Measurements from ENCODE around the gene ANKRD55. TPM values are rescaled to one million over a fixed set of nuclear protein-coding genes. Genes with fewer than 3 reads are reported as not detected.
"Not testable (repeated sequence)": the region's sequence is repeated elsewhere in the genome, so short reads cannot be mapped to it uniquely, and the experiment has no call there.

Gene ANKRD55
- total RNA-seq, 1 experiment from 2014 or later: not detected

GRCh38 chr5:56246769-56247168 is 13.6 kb upstream of the ANKRD55 start:
- DNase-seq (no peak), ATAC-seq (no peak)
- ChIA-PET POLR2A (ENCODE audit: unreplicated experiment) (no interaction called here), CTCF (interaction anchor here (0.6 kb wide), 1 partner anchor 257 kb away, joined by 7 read pairs; no protein-coding TSS in a partner anchor)
- no TSS peak for BruUV-seq (replicated peaks)
- Histone ChIP-seq H3K27ac (ENCODE audit: low read length) (no peak overlapping the region), H3K9me2 (replicated peaks; ENCODE audit: low read length) (no peaks in the 10 kb centered on the region), H3K36me3 (ENCODE audit: low read depth, low read length) (no peaks in the 10 kb centered on the region), H3K4me1 (ENCODE audit: insufficient read depth, low read length) (no peaks in the 10 kb centered on the region), H3K9me3 (ENCODE audit: low read length) (no peaks in the 10 kb centered on the region), H3K27me3 (ENCODE audit: low read length) (no peaks in the 10 kb centered on the region), H3K79me2 (ENCODE audit: low read length) (no peaks in the 10 kb centered on the region), H4K20me1 (ENCODE audit: low read length) (no peaks in the 10 kb centered on the region), H2AFZ (ENCODE audit: low read length) (no peak overlapping the region), H3K4me3 (ENCODE audit: low read length) (no peak overlapping the region), H3K4me2 (ENCODE audit: low read length) (no peak overlapping the region), H3F3A (ENCODE audit: low read length, unreplicated experiment) (no peaks in the 10 kb centered on the region), H3K9ac (ENCODE audit: low read length) (no peak overlapping the region)
- TF ChIP-seq EZH2 (IDR thresholded peaks at IDR 0.05; ENCODE audit: low read length, unreplicated experiment) (no peak), CTCF (conservative IDR thresholded peaks at IDR 0.05; ENCODE audit: low read depth, low read length) (no peak), EZH2phosphoT487 (IDR thresholded peaks at IDR 0.05; ENCODE audit: borderline replicate concordance, low read length) (no peak)
- intact Hi-C loops (cut with micrococcal nuclease): no loop called here

- no peak overlapping the region for H3K4me3 ChIP-seq (ENCODE audit: low read length)
- H3K9me2 ChIP-seq (replicated peaks; ENCODE audit: low read length): no peaks in the 10 kb centered on the region
- H3K9ac ChIP-seq (ENCODE audit: low read length): no peak overlapping the region
- CTCF ChIA-PET: interaction anchor here (0.6 kb wide), 2 partner anchors 33 to 362 kb away, joined by 5 to 8 read pairs; no protein-coding TSS in a partner anchor
- no peaks in the 10 kb centered on the region for H4K20me1 ChIP-seq (ENCODE audit: low read length)
- no peaks in the 10 kb centered on the region for H3K36me3 ChIP-seq (ENCODE audit: low read depth, low read length)
- ATAC-seq (no peak), DNase-seq (no peak)
- BruUV-seq (replicated peaks): no TSS peak
- no peaks in the 10 kb centered on the region for H3K79me2 ChIP-seq (ENCODE audit: low read length)
- no peaks in the 10 kb centered on the region for H3K9me3 ChIP-seq (ENCODE audit: low read length)
- TF ChIP-seq EZH2phosphoT487 (IDR thresholded peaks at IDR 0.05; ENCODE audit: borderline replicate concordance, low read length) (no peak), CTCF (conservative IDR thresholded peaks at IDR 0.05; ENCODE audit: low read depth, low read length) (no peak), EZH2 (IDR thresholded peaks at IDR 0.05; ENCODE audit: low read length, unreplicated experiment) (no peak)
- H3K27me3 ChIP-seq (ENCODE audit: low read length): no peaks in the 10 kb centered on the region
- H2AFZ ChIP-seq (ENCODE audit: low read length): no peak overlapping the region
- H3K4me1 ChIP-seq (ENCODE audit: insufficient read depth, low read length): no peaks in the 10 kb centered on the region
- H3K4me2 ChIP-seq (ENCODE audit: low read length): no peak overlapping the region
- intact Hi-C loops (cut with micrococcal nuclease): no loop called here
- H3F3A ChIP-seq (ENCODE audit: low read length, unreplicated experiment): no peaks in the 10 kb centered on the region
- H3K27ac ChIP-seq (ENCODE audit: low read length): no peak overlapping the region
- POLR2A ChIA-PET (ENCODE audit: unreplicated experiment): no interaction called here
These were observed 12.4 kb upstream of the ANKRD55 start for GRCh38 chr5:56245481-56245880.

- intact Hi-C loops (cut with micrococcal nuclease): no loop called here
- no peaks in the 10 kb centered on the region for H3K4me1 ChIP-seq (ENCODE audit: insufficient read depth, low read length)
- no peaks in the 10 kb centered on the region for H3K36me3 ChIP-seq (ENCODE audit: low read depth, low read length)
- no peak for TF ChIP-seq EZH2phosphoT487 (IDR thresholded peaks at IDR 0.05; ENCODE audit: borderline replicate concordance, low read length)
- TF ChIP-seq EZH2 (IDR thresholded peaks at IDR 0.05; ENCODE audit: low read length, unreplicated experiment): no peak
- no peak for TF ChIP-seq CTCF (conservative IDR thresholded peaks at IDR 0.05; ENCODE audit: low read depth, low read length)
- POLR2A ChIA-PET (ENCODE audit: unreplicated experiment): no interaction called here
- H3K9me3 ChIP-seq (ENCODE audit: low read length): no peaks in the 10 kb centered on the region
- no peak for ATAC-seq
- H3K9ac ChIP-seq (ENCODE audit: low read length): no peak overlapping the region
- no peak overlapping the region for H2AFZ ChIP-seq (ENCODE audit: low read length)
- no peaks in the 10 kb centered on the region for H3F3A ChIP-seq (ENCODE audit: low read length, unreplicated experiment)
- H3K4me2 ChIP-seq (ENCODE audit: low read length): no peak overlapping the region
- H3K79me2 ChIP-seq (ENCODE audit: low read length): no peaks in the 10 kb centered on the region
- H3K4me3 ChIP-seq (ENCODE audit: low read length): no peak overlapping the region
- no peak for DNase-seq
- CTCF ChIA-PET: no interaction called here
- H3K9me2 ChIP-seq (replicated peaks; ENCODE audit: low read length): no peaks in the 10 kb centered on the region
- H4K20me1 ChIP-seq (ENCODE audit: low read length): no peaks in the 10 kb centered on the region
- no peaks in the 10 kb centered on the region for H3K27me3 ChIP-seq (ENCODE audit: low read length)
- BruUV-seq (replicated peaks): no TSS peak
- no peak overlapping the region for H3K27ac ChIP-seq (ENCODE audit: low read length)
These were observed 11.5 kb upstream of the ANKRD55 start for GRCh38 chr5:56244627-56245026.

- H4K20me1 ChIP-seq (ENCODE audit: low read length); H3F3A ChIP-seq (ENCODE audit: low read length, unreplicated experiment); H3K4me3 ChIP-seq (ENCODE audit: low read length); H3K4me1 ChIP-seq (ENCODE audit: insufficient read depth, low read length); H3K9me2 ChIP-seq (replicated peaks; ENCODE audit: low read length); H2AFZ ChIP-seq (ENCODE audit: low read length); BruUV-seq (replicated peaks); intact Hi-C loops (cut with micrococcal nuclease); H3K27ac ChIP-seq (ENCODE audit: low read length); ATAC-seq; DNase-seq; H3K9ac ChIP-seq (ENCODE audit: low read length); H3K9me3 ChIP-seq (ENCODE audit: low read length); H3K27me3 ChIP-seq (ENCODE audit: low read length); H3K36me3 ChIP-seq (ENCODE audit: low read depth, low read length); H3K4me2 ChIP-seq (ENCODE audit: low read length); POLR2A ChIA-PET (ENCODE audit: unreplicated experiment); CTCF ChIA-PET; H3K79me2 ChIP-seq (ENCODE audit: low read length): not testable (repeated sequence)
These were observed 9.1 kb upstream of the ANKRD55 start for GRCh38 chr5:56242271-56242670.
